GM12872 (cell line): ENCODE measurements around the gene OGDH.

ENCODE experiments used
- CTCF ChIP-seq: IDR thresholded peaks from 3 replicates; pipeline ENCODE4 v1.5.1; 2011; ENCODE audit warnings: low read depth, mild to moderate bottlenecking, low read length, moderate library complexity; ENCODE audit not compliant: insufficient read depth

The OGDH gene

GRCh38 chr7:44709011-44709915 lies 102.8 kb downstream of the OGDH start:
- TF ChIP-seq CTCF, result no peak

GRCh38 chr7:44709945-44710596 lies 103.6 kb downstream of the OGDH start:
- TF ChIP-seq CTCF, result no peak

- no peak for TF ChIP-seq CTCF
These were observed 105.1 kb downstream of the OGDH start for GRCh38 chr7:44711528-44711927.

- TF ChIP-seq CTCF, result no peak
These were observed 105.6 kb downstream of the OGDH start for GRCh38 chr7:44712012-44712411.

- TF ChIP-seq CTCF, result no peak
These were observed 106.7 kb downstream of the OGDH start for GRCh38 chr7:44713141-44713540.

GRCh38 chr7:44713680-44714335 lies 107.4 kb downstream of the OGDH start:
- no peak for TF ChIP-seq CTCF

- TF ChIP-seq CTCF, result no peak
These were observed 109.8 kb downstream of the OGDH start for GRCh38 chr7:44716205-44716604.
